ENCODE data around the gene C1QTNF8.

C1QTNF8 gene

GRCh38 chr16:1113489-1113888, 17.4 kb upstream of the C1QTNF8 start:
- no peak for TF ChIP-seq CTCF (IDR thresholded peaks at IDR 0.05; ENCODE audit: extremely low read depth, insufficient read depth, missing control alignments)
- no peak for DNase-seq (ENCODE audit: low spot score)
- in situ Hi-C loops (cut with MboI; ENCODE audit: low pct_unique_long_range_greater_than_20kb, low sequenced_read_pairs, unreplicated experiment): loop anchor here (10.0 kb wide), 1 partner anchor 299 kb away; no protein-coding TSS in a partner anchor

- DNase-seq (ENCODE audit: low spot score): no peak
- TF ChIP-seq CTCF (IDR thresholded peaks at IDR 0.05; ENCODE audit: extremely low read depth, insufficient read depth, missing control alignments): no peak
- in situ Hi-C loops (cut with MboI; ENCODE audit: low pct_unique_long_range_greater_than_20kb, low sequenced_read_pairs, unreplicated experiment): loop anchor here (10.0 kb wide), 1 partner anchor 298 kb away; no protein-coding TSS in a partner anchor
Measured at GRCh38 chr16:1112506-1113184, 16.6 kb upstream of the C1QTNF8 start.

- TF ChIP-seq CTCF (IDR thresholded peaks at IDR 0.05; ENCODE audit: extremely low read depth, insufficient read depth, missing control alignments): no peak
- in situ Hi-C loops (cut with MboI; ENCODE audit: low pct_unique_long_range_greater_than_20kb, low sequenced_read_pairs, unreplicated experiment): loop anchor here (10.0 kb wide), 1 partner anchor 295 kb away; no protein-coding TSS in a partner anchor
- no peak for DNase-seq (ENCODE audit: low spot score)
Measured at GRCh38 chr16:1109648-1110047, 13.6 kb upstream of the C1QTNF8 start.

GRCh38 chr16:1108299-1109252, 12.5 kb upstream of the C1QTNF8 start:
- DNase-seq (ENCODE audit: low spot score): no peak
- in situ Hi-C loops (cut with MboI; ENCODE audit: low pct_unique_long_range_greater_than_20kb, low sequenced_read_pairs, unreplicated experiment): no loop called here
- TF ChIP-seq CTCF (IDR thresholded peaks at IDR 0.05; ENCODE audit: extremely low read depth, insufficient read depth, missing control alignments): no peak

- DNase-seq (ENCODE audit: low spot score): no peak
- in situ Hi-C loops (cut with MboI; ENCODE audit: low pct_unique_long_range_greater_than_20kb, low sequenced_read_pairs, unreplicated experiment): no loop called here
- TF ChIP-seq CTCF (IDR thresholded peaks at IDR 0.05; ENCODE audit: extremely low read depth, insufficient read depth, missing control alignments): no peak
Measured at GRCh38 chr16:1107731-1108130, 11.7 kb upstream of the C1QTNF8 start.

GRCh38 chr16:1107141-1107540, 11.1 kb upstream of the C1QTNF8 start:
- no peak for TF ChIP-seq CTCF (IDR thresholded peaks at IDR 0.05; ENCODE audit: extremely low read depth, insufficient read depth, missing control alignments)
- in situ Hi-C loops (cut with MboI; ENCODE audit: low pct_unique_long_range_greater_than_20kb, low sequenced_read_pairs, unreplicated experiment): no loop called here
- DNase-seq (ENCODE audit: low spot score): no peak
